ENCODE measurements around the gene OFD1. TPM values are rescaled to one million over a fixed set of nuclear protein-coding genes. Genes with fewer than 3 reads are reported as not detected.
A peak's percentile ranks its signal among the peaks of the same experiment; 100 is the strongest.

Gene OFD1
- total RNA-seq, 3 donors from 2014 or later (not counting 1 experiment from before 2014, with no cell fraction given), result 62.8 to 77.6 (median 74.9) TPM

GRCh38 chrX:13780868-13781427 lies 46.4 kb downstream of the OFD1 start:
- intact Hi-C loops (cut with micrococcal nuclease), result no loop called here
- WGBS (ENCODE audit: insufficient coverage), result 81% methylated on average over 7 of the region's 7 CpGs
- H3K9me3 ChIP-seq (ENCODE audit: control insufficient read depth, insufficient read depth, low read length), result no peaks in the 10 kb centered on the region
- TF ChIP-seq CTCF (IDR thresholded peaks at IDR 0.05), result no peak
- H3K4me1 ChIP-seq (ENCODE audit: control insufficient read depth, insufficient read depth, low read length), result peaks cover 4% of the 10 kb centered on the region
- H3K27me3 Mint-ChIP-seq (ENCODE audit: low read depth in 2 of 2), result no peaks in the 10 kb centered on the region
- H3K9me3 Mint-ChIP-seq, result no peaks in the 10 kb centered on the region
- no peak overlapping the region for H3K4me3 ChIP-seq (ENCODE audit: low read length)
- no peak overlapping the region for H3K4me3 Mint-ChIP-seq
- no peak for ATAC-seq
- no peaks in the 10 kb centered on the region for H3K36me3 Mint-ChIP-seq
- H3K4me1 Mint-ChIP-seq, result no peaks in the 10 kb centered on the region
- peaks cover 6% of the 10 kb centered on the region for H3K36me3 ChIP-seq (ENCODE audit: control insufficient read depth, insufficient read depth, low read length)
- peak overlapping the region; percentile 16 to 56 for H3K27ac Mint-ChIP-seq
- no peak for DNase-seq
- no peak overlapping the region for H3K27ac ChIP-seq (ENCODE audit: low read length)
- no peaks in the 10 kb centered on the region for H3K27me3 ChIP-seq (ENCODE audit: control insufficient read depth, insufficient read depth, low read length)

- 84% methylated on average over 5 of the region's 8 CpGs for WGBS (ENCODE audit: insufficient coverage)
- Mint-ChIP-seq H3K36me3 (no peaks in the 10 kb centered on the region), H3K9me3 (no peaks in the 10 kb centered on the region), H3K4me3 (no peak overlapping the region), H3K4me1 (no peaks in the 10 kb centered on the region), H3K27me3 (ENCODE audit: low read depth in 2 of 2) (no peaks in the 10 kb centered on the region), H3K27ac (no peak overlapping the region)
- ATAC-seq (no peak), DNase-seq (no peak)
- no peak for TF ChIP-seq CTCF (IDR thresholded peaks at IDR 0.05)
- Histone ChIP-seq H3K36me3 (ENCODE audit: control insufficient read depth, insufficient read depth, low read length) (no peaks in the 10 kb centered on the region), H3K27ac (ENCODE audit: low read length) (no peak overlapping the region), H3K9me3 (ENCODE audit: control insufficient read depth, insufficient read depth, low read length) (no peaks in the 10 kb centered on the region), H3K4me3 (ENCODE audit: low read length) (no peak overlapping the region), H3K27me3 (ENCODE audit: control insufficient read depth, insufficient read depth, low read length) (no peaks in the 10 kb centered on the region), H3K4me1 (ENCODE audit: control insufficient read depth, insufficient read depth, low read length) (no peaks in the 10 kb centered on the region)
- intact Hi-C loops (cut with micrococcal nuclease), result no loop called here
These were observed 51.5 kb downstream of the OFD1 start for GRCh38 chrX:13786048-13786447.

DNA sequence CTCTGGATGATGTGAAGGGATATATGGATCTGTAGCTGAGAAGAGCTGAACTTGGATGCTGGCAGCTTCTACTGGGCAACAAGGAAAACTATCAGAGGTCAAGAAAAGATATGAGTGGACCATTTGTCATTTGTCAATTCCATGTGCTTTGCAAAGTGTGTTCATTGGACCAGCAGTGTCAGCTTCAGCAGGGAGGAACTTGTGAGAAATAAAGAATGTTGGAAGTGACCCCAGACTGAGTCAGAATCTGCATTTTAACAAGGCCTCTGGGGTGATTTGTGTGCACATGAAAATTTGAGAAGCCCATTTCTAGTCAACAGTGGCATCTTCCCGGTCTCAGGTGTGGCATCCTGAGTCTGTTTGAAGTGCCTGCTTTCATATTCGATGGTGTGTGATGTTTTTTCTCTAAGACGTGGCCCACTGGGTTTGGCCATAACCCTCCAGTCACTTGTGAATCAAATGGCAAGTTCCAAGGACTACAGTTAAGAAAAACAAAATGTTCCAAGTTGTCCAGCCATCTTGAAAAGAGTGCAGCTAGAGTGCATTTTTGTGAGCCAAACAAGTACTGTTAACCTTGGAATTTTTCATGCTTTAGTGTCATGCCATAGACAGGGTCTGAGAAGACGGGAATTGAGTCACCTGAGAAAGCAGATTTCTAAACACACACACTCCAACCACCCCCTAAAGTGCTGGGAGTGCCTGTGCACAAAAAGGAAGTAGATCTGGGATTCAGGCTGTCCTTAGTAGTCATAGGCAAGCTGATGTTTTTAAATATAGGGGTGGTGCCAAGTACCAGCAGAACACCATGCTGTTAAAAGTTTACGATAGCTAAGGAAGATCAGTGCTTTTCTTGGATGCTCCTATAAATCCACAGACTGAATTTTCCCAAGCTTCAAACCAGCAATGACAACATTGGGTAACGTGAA lies 55.9 kb downstream of the OFD1 start:
- ATAC-seq (no peak), DNase-seq (no peak)
- no peaks in the 10 kb centered on the region for H3K9me3 Mint-ChIP-seq
- Histone ChIP-seq H3K4me3 (ENCODE audit: low read length) (no peak overlapping the region), H3K36me3 (ENCODE audit: control insufficient read depth, insufficient read depth, low read length) (no peaks in the 10 kb centered on the region), H3K4me1 (ENCODE audit: control insufficient read depth, insufficient read depth, low read length) (no peaks in the 10 kb centered on the region), H3K27ac (ENCODE audit: low read length) (no peak overlapping the region), H3K9me3 (ENCODE audit: control insufficient read depth, insufficient read depth, low read length) (no peaks in the 10 kb centered on the region), H3K27me3 (ENCODE audit: control insufficient read depth, insufficient read depth, low read length) (no peaks in the 10 kb centered on the region)
- H3K27me3 Mint-ChIP-seq (ENCODE audit: low read depth in 2 of 2), result no peaks in the 10 kb centered on the region
- H3K4me1 Mint-ChIP-seq, result no peaks in the 10 kb centered on the region
- no peak overlapping the region for H3K27ac Mint-ChIP-seq
- no peak for TF ChIP-seq CTCF (IDR thresholded peaks at IDR 0.05)
- intact Hi-C loops (cut with micrococcal nuclease), result no loop called here
- H3K4me3 Mint-ChIP-seq, result no peak overlapping the region
- H3K36me3 Mint-ChIP-seq, result no peaks in the 10 kb centered on the region
- 54% methylated on average over 3 of the region's 6 CpGs for WGBS (ENCODE audit: insufficient coverage)

All from natural killer cell (primary cell).